Large intestine (tissue), 3 donors: ENCODE measurements around the gene CUEDC1. TPM values are rescaled to one million over a fixed set of nuclear protein-coding genes. Genes with fewer than 3 reads are reported as not detected.
"Not testable (repeated sequence)": the region's sequence is repeated elsewhere in the genome, so short reads cannot be mapped to it uniquely, and the experiment has no call there.

Experiments
- DNase-seq, 2 donors: peaks; one replicate each; pipeline versions ENCODE4 v3.0.0 to v3.0.0-alpha.2; 2013
- H3K27ac ChIP-seq: one replicate; pipeline ENCODE4 v1.5.1; 2013; ENCODE audit warnings: low read length
- H3K27me3 ChIP-seq: 2 replicates; pipeline ENCODE4 v1.6.1; 2013; ENCODE audit warnings: low read length; ENCODE audit not compliant: control insufficient read depth, insufficient read depth
- H3K36me3 ChIP-seq: 2 replicates; pipeline ENCODE4 v1.6.1; 2013; ENCODE audit warnings: low read length; ENCODE audit not compliant: control insufficient read depth, insufficient read depth
- H3K4me1 ChIP-seq: one replicate; pipeline ENCODE4 v1.6.1; 2013; ENCODE audit warnings: low read length; ENCODE audit not compliant: control insufficient read depth, insufficient read depth
- H3K4me3 ChIP-seq: one replicate; pipeline ENCODE4 v1.5.1; 2013; ENCODE audit warnings: low read length
- H3K9me3 ChIP-seq: one replicate; pipeline ENCODE4 v1.6.1; 2013; ENCODE audit warnings: mild to moderate bottlenecking, low read depth, low read length, moderate library complexity; ENCODE audit not compliant: control insufficient read depth
- WGBS: methylation state at CpG from one replicate; pipeline ENCODE4 v1.1.5; 2013; ENCODE audit warnings: low lambda C conversion rate; ENCODE audit not compliant: insufficient coverage; 5-methylcytosine and 5-hydroxymethylcytosine counted together
- polyA plus RNA-seq: library from polyadenylated mRNA; unstranded; fragments of 120-200 nt; gene quantifications from one replicate; pipeline ENCODE4 v1.2.1, GENCODE V29; 2013

CUEDC1 gene
- polyA plus RNA-seq, 1 donor, result 17.1 TPM

GRCh38 chr17:57984936-57985674, 29.9 kb upstream of the CUEDC1 start:
- Histone ChIP-seq H3K4me1 (peaks cover 10% of the 10 kb centered on the region), H3K27ac (peak overlapping the region; percentile 22), H3K36me3 (peaks cover 23% of the 10 kb centered on the region), H3K27me3 (no peaks in the 10 kb centered on the region), H3K4me3 (no peak overlapping the region), H3K9me3 (no peaks in the 10 kb centered on the region)
- no peak for DNase-seq
- WGBS, result no CpG with 5 or more reads among the region's 4 CpGs

DNA sequence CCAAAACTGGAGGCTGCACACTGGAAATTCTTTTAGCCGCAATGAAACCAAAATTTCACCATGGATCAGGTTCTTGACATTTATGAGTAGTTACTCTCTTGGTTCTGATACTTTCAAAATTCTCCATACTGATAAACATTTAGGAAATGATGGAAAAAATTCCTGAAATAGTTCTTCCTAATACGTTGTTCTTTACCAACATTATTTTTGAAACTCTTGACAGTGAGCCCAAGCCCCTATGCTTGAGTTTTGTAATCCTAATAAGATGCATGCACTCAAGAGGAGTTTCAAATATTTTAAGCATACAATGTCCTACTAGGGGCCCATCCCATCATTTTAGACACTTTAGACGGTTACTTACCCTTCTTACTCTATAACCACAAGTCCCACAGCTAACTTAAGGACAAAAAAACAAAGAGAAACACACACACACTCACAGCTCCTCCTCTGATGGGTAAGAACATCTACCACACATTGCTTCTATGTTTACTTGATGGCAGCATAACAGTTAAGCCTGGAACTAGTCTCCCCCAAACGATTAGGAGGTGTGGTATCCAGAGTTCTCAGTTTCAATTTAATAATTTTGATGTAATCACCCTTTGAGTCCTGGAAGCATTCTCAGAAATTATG, 29.2 kb upstream of the CUEDC1 start:
- Histone ChIP-seq H3K4me1 (peaks cover 10% of the 10 kb centered on the region), H3K4me3 (no peak overlapping the region), H3K36me3 (peaks cover 27% of the 10 kb centered on the region), H3K27ac (no peak overlapping the region), H3K27me3 (no peaks in the 10 kb centered on the region), H3K9me3 (no peaks in the 10 kb centered on the region)
- DNase-seq, result no peak
- 78% methylated on average over 2 of the region's 4 CpGs for WGBS

DNA sequence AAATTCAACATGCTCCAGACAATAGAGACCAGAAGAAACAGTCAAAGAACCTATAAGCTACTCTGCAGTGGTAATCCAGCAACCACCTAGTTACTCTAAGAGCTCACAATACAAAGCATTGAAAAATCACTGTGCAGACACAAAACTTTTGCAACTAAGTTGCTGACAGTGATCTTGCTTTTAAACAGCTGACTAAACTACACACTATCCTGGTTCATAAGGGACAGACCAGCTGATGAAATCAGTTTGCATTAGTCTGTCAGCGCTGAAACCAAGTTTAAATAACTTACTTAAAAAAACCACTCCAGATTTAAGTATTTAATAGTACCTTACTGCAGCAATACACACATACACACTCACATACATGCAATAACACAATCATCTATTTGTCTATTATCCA, 28.2 kb upstream of the CUEDC1 start:
- no peaks in the 10 kb centered on the region for H3K27me3 ChIP-seq
- H3K27ac ChIP-seq, result no peak overlapping the region
- no peak overlapping the region for H3K4me3 ChIP-seq
- peaks cover 34% of the 10 kb centered on the region for H3K36me3 ChIP-seq
- no CpG with 5 or more reads among the region's 1 CpG for WGBS
- no peak for DNase-seq
- no peaks in the 10 kb centered on the region for H3K9me3 ChIP-seq
- H3K4me1 ChIP-seq, result peaks cover 10% of the 10 kb centered on the region

DNA sequence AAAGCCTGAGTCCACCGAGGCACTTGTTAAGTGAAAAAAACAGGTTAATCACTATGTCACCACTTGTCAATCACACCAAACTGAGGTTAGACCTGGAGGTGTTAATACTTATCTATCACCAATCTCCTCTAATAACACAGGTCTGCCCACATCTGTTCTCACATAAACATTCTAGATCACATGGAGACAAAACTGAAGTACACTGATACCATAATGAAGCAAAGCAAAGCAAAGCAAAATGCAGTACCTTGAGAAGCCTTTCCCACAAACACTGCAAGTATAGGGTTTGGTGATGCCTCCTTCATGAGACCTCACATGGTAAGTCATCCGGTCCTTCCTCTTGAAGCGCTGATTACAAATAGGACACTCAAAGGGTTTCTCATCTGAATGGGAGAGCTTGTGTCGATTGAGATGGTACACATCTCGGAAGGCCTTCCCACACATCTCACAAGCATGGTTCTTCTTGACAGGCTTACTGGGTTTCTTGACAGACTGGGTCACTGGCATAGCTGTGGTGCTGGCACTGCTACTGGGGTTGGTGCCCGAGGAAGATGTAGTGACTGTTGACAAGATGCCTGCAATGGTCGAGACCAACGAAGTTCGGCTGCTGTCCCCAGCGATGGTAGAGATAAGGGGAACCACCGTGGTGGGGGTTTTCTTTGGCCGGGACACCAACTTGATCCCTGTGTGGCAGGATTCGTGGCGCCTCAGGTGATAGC, 27.4 kb upstream of the CUEDC1 start:
- DNase-seq, result no peak
- Histone ChIP-seq H3K36me3 (peaks cover 42% of the 10 kb centered on the region), H3K27me3 (no peaks in the 10 kb centered on the region), H3K4me1 (peaks cover 10% of the 10 kb centered on the region), H3K9me3 (no peaks in the 10 kb centered on the region), H3K27ac (no peak overlapping the region), H3K4me3 (no peak overlapping the region)
- no CpG with 5 or more reads among the region's 14 CpGs for WGBS

GRCh38 chr17:57980522-57980921, 25.3 kb upstream of the CUEDC1 start:
- DNase-seq, result no peak
- no CpG with 5 or more reads among the region's 4 CpGs for WGBS
- Histone ChIP-seq H3K27me3 (no peaks in the 10 kb centered on the region), H3K9me3 (no peaks in the 10 kb centered on the region), H3K36me3 (peaks cover 60% of the 10 kb centered on the region), H3K27ac (no peak overlapping the region), H3K4me1 (peaks cover 12% of the 10 kb centered on the region), H3K4me3 (no peak overlapping the region)

GRCh38 chr17:57979076-57979475, 23.9 kb upstream of the CUEDC1 start:
- Histone ChIP-seq H3K4me3 (no peak overlapping the region), H3K27ac (no peak overlapping the region), H3K27me3 (no peaks in the 10 kb centered on the region), H3K9me3 (no peaks in the 10 kb centered on the region), H3K36me3 (peaks cover 69% of the 10 kb centered on the region), H3K4me1 (peaks cover 11% of the 10 kb centered on the region)
- no peak for DNase-seq
- WGBS, result 83% methylated on average over 1 of the region's 1 CpG

GRCh38 chr17:57976594-57976993, 21.4 kb upstream of the CUEDC1 start:
- no peaks in the 10 kb centered on the region for H3K27me3 ChIP-seq
- no peak for DNase-seq
- H3K36me3 ChIP-seq, result peaks cover 64% of the 10 kb centered on the region
- H3K27ac ChIP-seq, result no peak overlapping the region
- 50% methylated on average over 1 of the region's 3 CpGs for WGBS
- peaks cover 11% of the 10 kb centered on the region for H3K4me1 ChIP-seq
- H3K9me3 ChIP-seq, result no peaks in the 10 kb centered on the region
- H3K4me3 ChIP-seq, result no peak overlapping the region

GRCh38 chr17:57975044-57975443, 19.8 kb upstream of the CUEDC1 start:
- Histone ChIP-seq H3K36me3 (peaks cover 55% of the 10 kb centered on the region), H3K27me3 (no peaks in the 10 kb centered on the region), H3K4me3 (no peak overlapping the region), H3K9me3 (no peaks in the 10 kb centered on the region), H3K27ac (peak overlapping the region; percentile 18), H3K4me1 (peaks cover 11% of the 10 kb centered on the region)
- WGBS, result no CpG with 5 or more reads among the region's 1 CpG
- no peak for DNase-seq

- not testable (repeated sequence) for H3K9me3 ChIP-seq, H3K27me3 ChIP-seq, H3K27ac ChIP-seq, DNase-seq, H3K4me3 ChIP-seq
- H3K36me3 ChIP-seq, result peaks cover 51% of the 10 kb centered on the region
- 80% methylated on average over 1 of the region's 4 CpGs for WGBS
- H3K4me1 ChIP-seq, result peaks cover 11% of the 10 kb centered on the region
These were observed 19.0 kb upstream of the CUEDC1 start for GRCh38 chr17:57974053-57974824.

DNA sequence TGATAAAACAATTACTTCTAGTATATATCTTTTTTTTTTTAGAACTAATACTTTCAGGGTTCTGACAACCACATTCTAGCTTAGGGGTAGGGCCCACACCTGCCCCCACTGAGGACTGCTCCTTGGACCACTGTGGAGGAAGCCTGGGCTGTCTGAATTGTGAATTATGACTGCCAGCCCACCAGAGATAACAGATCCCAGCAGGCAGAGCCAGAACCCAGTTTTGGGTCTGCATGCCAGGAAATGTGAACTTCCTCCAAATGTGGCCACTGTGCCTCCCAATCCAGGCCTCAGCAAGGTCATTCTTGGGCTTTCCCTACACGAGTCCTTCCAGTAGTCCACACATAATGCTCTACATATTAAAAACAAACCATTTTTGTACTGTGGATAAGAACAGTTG, 16.9 kb upstream of the CUEDC1 start:
- no peak overlapping the region for H3K4me3 ChIP-seq
- WGBS, result no CpG with 5 or more reads among the region's 1 CpG
- peaks cover 31% of the 10 kb centered on the region for H3K36me3 ChIP-seq

More for the DNA sequence above, 16.9 kb upstream of the CUEDC1 start:
- H3K27me3 ChIP-seq, result no peaks in the 10 kb centered on the region
- H3K27ac ChIP-seq, result no peak overlapping the region
- H3K9me3 ChIP-seq, result no peaks in the 10 kb centered on the region
- DNase-seq, result no peak
- H3K4me1 ChIP-seq, result peaks cover 11% of the 10 kb centered on the region
